Keratinocyte (primary cell): ENCODE measurements around the gene DPAGT1.

Experiments used
- CTCF ChIP-seq, 3 experiments: IDR thresholded peaks in 1 of 3; conservative IDR thresholded peaks in 1 of 3; optimal IDR thresholded peaks in 1 of 3; 2 replicates in 2 of 3; 3 replicates in 1 of 3; pipeline versions ENCODE3 to v1.5.1; 2011; ENCODE audit warnings: low read length in 3 of 3, mild to moderate bottlenecking in 3 of 3, moderate library complexity in 2 of 3, control low read depth in 1 of 3, inconsistent platforms in 1 of 3; ENCODE audit not compliant: insufficient read depth in 2 of 3; ENCODE audit errors: extremely low read depth in 1 of 3
- EZH2 ChIP-seq: IDR thresholded peaks from one replicate; pipeline ENCODE4 v1.6.1; 2012; ENCODE audit warnings: inconsistent platforms, mild to moderate bottlenecking, low read length, moderate library complexity

- TF ChIP-seq CTCF (optimal IDR thresholded peaks at IDR 0.05 in 1 of 3, IDR thresholded peaks at IDR 0.05 in 1 of 3, conservative IDR thresholded peaks at IDR 0.05 in 1 of 3; ENCODE audit: extremely low read depth in 1 of 3, insufficient read depth in 2 of 3, low read length in 3 of 3) (peak; percentile 44 to 61 (median 55)), EZH2 (no peak)
These were observed 1.2 kb downstream of the DPAGT1 start for GRCh38 chr11:119100246-119100970.
